ENCODE measurements around the gene UNC5A.

- TF ChIP-seq CHD7 (IDR thresholded peaks at IDR 0.05; ENCODE audit: insufficient replicate concordance, low read length): no peak
- no peak for TF ChIP-seq EP300 (IDR thresholded peaks at IDR 0.05; ENCODE audit: borderline replicate concordance in 1 of 2, low read depth in 2 of 2, low read length in 2 of 2)
- no peak for TF ChIP-seq CTCF (IDR thresholded peaks at IDR 0.05; ENCODE audit: control extremely low read depth in 1 of 3, insufficient read depth in 1 of 3, low read depth in 1 of 3, low read length in 3 of 3)
- TF ChIP-seq, protein P1, sequence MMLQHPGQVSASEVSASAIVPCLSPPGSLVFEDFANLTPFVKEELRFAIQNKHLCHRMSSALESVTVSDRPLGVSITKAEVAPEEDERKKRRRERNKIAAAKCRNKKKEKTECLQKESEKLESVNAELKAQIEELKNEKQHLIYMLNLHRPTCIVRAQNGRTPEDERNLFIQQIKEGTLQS (IDR thresholded peaks at IDR 0.05; ENCODE audit: insufficient read depth, low read depth, low read length): no peak
- no peak for TF ChIP-seq EZH2 (IDR thresholded peaks at IDR 0.05; ENCODE audit: low read depth, low read length, severe bottlenecking)
Observed at GRCh38 chr5:176906126-176906525, 95.8 kb downstream of the UNC5A start.

All from H1 (cell line).